Putamen (tissue), 1 donor: ENCODE measurements around the gene SPEM2.
A peak's percentile ranks its signal among the peaks of the same experiment; 100 is the strongest.

Experiments
- DNase-seq: peaks from one replicate; pipeline ENCODE4 v3.0.0-alpha.2; 2016; ENCODE audit warnings: low spot score

SPEM2 gene

GRCh38 chr17:7403977-7404736 is 21.3 kb upstream of the SPEM2 start, which contains the start of gene TMEM256:
TMEM256 (minus strand) TSS chr17:7404097; CDS start chr17:7404084, 13 bp downstream.
- DNase-seq: peak; percentile 100

DNA sequence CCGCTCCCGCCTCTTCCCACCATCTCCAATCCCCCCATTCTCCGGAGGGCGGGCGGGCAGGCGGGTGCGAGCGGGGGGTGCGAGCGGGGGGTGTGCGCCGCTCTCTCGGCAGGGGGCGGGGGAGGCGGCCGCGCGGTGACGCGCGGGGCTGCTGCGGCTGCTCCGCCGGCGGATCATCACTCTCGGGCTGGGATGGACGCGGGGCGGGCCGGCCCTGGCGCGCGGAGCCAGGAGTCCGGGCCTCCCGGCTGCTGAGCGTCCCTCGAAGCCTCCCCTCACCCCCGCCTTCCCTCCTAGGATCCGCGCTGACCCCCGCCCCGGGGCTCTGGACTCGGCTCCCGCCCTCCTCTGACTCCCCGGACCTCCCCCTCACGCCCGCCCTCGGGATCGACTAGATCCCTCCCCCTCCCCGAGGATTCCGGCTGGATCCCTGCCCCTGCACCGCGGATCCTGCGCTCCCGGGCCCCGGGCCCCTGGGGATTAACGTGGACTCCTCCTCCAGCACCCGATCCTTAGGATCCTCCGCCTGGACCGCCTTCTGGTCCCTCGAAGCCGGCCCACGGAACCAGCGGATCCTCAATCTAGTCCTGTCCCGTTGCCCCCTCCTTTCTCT is 20.6 kb upstream of the SPEM2 start:
- no peak for DNase-seq

- peak; percentile 42 for DNase-seq
Measured at GRCh38 chr17:7405350-7406234, 19.8 kb upstream of the SPEM2 start.

GRCh38 chr17:7406235-7406825 is 19.1 kb upstream of the SPEM2 start:
- no peak for DNase-seq

- no peak for DNase-seq
Measured at GRCh38 chr17:7407082-7407481, 18.3 kb upstream of the SPEM2 start.

- DNase-seq: no peak
Measured at GRCh38 chr17:7407485-7408251, 17.7 kb upstream of the SPEM2 start, which contains the start of gene NLGN2. NLGN2 (plus strand) TSS chr17:7407845; CDS start chr17:7408256, 411 bp downstream.

DNA sequence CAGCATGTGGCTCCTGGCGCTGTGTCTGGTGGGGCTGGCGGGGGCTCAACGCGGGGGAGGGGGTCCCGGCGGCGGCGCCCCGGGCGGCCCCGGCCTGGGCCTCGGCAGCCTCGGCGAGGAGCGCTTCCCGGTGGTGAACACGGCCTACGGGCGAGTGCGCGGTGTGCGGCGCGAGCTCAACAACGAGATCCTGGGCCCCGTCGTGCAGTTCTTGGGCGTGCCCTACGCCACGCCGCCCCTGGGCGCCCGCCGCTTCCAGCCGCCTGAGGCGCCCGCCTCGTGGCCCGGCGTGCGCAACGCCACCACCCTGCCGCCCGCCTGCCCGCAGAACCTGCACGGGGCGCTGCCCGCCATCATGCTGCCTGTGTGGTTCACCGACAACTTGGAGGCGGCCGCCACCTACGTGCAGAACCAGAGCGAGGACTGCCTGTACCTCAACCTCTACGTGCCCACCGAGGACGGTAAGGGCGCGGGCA is 17.1 kb upstream of the SPEM2 start:
- no peak for DNase-seq

DNA sequence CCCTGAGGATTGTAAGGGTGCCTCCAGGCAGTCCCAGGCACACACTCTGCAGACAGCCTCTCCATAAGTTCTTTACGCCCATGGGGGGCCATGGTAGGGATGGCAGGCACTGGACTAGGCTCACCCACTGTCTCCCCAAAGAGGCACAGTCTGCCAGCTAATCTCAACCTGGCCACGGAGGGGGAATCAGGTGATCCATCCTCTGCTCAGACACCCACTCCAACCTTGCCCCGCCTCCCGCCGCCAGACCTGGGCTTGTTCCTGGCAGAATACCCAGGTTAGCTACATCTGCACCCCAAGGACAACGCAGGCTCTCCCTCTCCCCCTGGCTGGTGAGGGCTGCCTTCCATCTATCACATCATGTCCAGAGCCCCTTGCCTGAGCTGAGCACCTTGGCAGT is 16.6 kb upstream of the SPEM2 start:
- no peak for DNase-seq

GRCh38 chr17:7409716-7410115 is 15.7 kb upstream of the SPEM2 start:
- no peak for DNase-seq

DNA sequence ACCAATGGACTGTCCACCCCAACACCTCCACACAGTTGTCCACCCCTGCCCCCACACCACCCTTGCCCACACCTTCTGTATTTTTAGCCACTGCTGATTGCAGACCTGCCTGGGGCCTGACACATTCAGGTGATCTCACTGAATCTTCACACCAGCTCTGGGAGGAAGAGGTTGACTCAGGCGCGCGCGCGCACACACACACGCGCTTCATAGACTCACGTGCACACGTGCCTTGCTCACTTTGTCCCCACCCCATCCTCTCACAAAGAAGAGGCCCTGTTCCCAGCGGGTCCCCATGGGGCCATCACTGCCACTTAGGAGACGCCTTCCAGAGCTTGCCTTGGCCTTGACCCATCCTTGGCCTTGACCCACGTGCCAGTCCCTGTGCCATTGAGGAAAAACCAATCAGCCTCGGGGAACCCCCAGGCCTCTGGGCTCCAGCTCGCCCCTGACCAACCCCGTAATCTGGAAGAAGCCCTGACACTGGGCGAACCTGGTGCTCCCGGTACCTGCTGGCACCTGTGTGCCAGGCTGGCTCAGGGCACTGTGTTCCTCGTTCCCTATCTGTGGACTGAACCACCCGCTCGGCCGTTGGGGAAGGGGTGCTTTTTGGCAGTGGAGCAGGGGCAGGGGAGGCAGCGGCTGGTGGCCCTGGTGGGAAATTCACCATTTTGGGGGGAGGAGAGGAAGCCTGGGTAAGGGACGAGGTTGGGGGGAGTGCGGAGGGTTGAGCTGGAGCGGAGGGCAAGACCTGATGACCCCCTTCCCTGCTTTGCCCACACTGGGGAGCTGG is 14.6 kb upstream of the SPEM2 start:
- no peak for DNase-seq

GRCh38 chr17:7411427-7411750 is 14.0 kb upstream of the SPEM2 start:
- DNase-seq: no peak

- no peak for DNase-seq
Measured at GRCh38 chr17:7413346-7413985, 11.9 kb upstream of the SPEM2 start.

DNA sequence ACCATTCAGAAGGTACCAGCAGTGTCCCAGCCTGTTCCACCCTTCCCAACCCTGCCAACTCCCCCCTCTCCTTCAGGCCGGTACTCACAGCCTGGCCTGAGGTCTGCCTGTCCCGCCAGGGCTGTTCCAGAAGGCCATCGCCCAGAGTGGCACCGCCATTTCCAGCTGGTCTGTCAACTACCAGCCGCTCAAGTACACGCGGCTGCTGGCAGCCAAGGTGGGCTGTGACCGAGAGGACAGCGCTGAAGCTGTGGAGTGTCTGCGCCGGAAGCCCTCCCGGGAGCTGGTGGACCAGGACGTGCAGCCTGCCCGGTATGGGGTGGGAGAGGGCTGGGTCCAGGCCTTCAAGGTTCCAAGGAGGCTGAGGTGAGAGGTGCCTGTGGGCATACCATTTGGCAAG is 10.6 kb upstream of the SPEM2 start:
- DNase-seq: no peak

GRCh38 chr17:7415784-7416183 is 9.6 kb upstream of the SPEM2 start:
- DNase-seq: no peak

GRCh38 chr17:7416323-7416722 is 9.1 kb upstream of the SPEM2 start:
- no peak for DNase-seq

DNA sequence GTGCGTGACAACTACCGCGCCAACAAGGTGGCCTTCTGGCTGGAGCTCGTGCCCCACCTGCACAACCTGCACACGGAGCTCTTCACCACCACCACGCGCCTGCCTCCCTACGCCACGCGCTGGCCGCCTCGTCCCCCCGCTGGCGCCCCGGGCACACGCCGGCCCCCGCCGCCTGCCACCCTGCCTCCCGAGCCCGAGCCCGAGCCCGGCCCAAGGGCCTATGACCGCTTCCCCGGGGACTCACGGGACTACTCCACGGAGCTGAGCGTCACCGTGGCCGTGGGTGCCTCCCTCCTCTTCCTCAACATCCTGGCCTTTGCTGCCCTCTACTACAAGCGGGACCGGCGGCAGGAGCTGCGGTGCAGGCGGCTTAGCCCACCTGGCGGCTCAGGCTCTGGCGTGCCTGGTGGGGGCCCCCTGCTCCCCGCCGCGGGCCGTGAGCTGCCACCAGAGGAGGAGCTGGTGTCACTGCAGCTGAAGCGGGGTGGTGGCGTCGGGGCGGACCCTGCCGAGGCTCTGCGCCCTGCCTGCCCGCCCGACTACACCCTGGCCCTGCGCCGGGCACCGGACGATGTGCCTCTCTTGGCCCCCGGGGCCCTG is 8.3 kb upstream of the SPEM2 start:
- DNase-seq: no peak

- DNase-seq: no peak
Measured at GRCh38 chr17:7418472-7419152, 6.8 kb upstream of the SPEM2 start.

GRCh38 chr17:7419819-7420610 is 5.4 kb upstream of the SPEM2 start, which contains the start of gene SPEM1:
SPEM1 (plus strand) TSS chr17:7420324; CDS start chr17:7420385, 61 bp downstream.
- DNase-seq: no peak
